ENCODE data around the gene NIT2.
A peak's percentile ranks its signal among the peaks of the same experiment; 100 is the strongest.

NIT2 gene

GRCh38 chr3:100395679-100396431, 61.3 kb downstream of the NIT2 start:
- DNase-seq (ENCODE audit: low read depth, low spot score): no peak

- no peak for DNase-seq (ENCODE audit: low read depth, low spot score)
Measured at GRCh38 chr3:100396967-100397366, 62.4 kb downstream of the NIT2 start.

GRCh38 chr3:100399341-100400071, 64.9 kb downstream of the NIT2 start:
- DNase-seq (ENCODE audit: low read depth, low spot score): no peak

- no peak for DNase-seq (ENCODE audit: low read depth, low spot score)
Measured at GRCh38 chr3:100400419-100400779, 65.8 kb downstream of the NIT2 start.

GRCh38 chr3:100400780-100401673, 66.5 kb downstream of the NIT2 start, which contains the start of the genes LNP1 and TOMM70:
TSS of gene LNP1 (plus strand) at chr3:100401539. CDS start at chr3:100429730, 28,191 bp downstream.
TSS of gene TOMM70 (minus strand) at chr3:100401089. CDS start at chr3:100400949, 140 bp downstream.
- DNase-seq (ENCODE audit: low read depth, low spot score): peak; percentile 90

- no peak for DNase-seq (ENCODE audit: low read depth, low spot score)
Measured at GRCh38 chr3:100401674-100402041, 67.1 kb downstream of the NIT2 start.

- DNase-seq (ENCODE audit: low read depth, low spot score): no peak
Measured at GRCh38 chr3:100402256-100402655, 67.7 kb downstream of the NIT2 start.

- DNase-seq (ENCODE audit: low read depth, low spot score): no peak
Measured at GRCh38 chr3:100402891-100403290, 68.3 kb downstream of the NIT2 start.

GRCh38 chr3:100403362-100404249, 69.0 kb downstream of the NIT2 start:
- DNase-seq (ENCODE audit: low read depth, low spot score): no peak

- DNase-seq (ENCODE audit: low read depth, low spot score): no peak
Measured at GRCh38 chr3:100404250-100404548, 69.6 kb downstream of the NIT2 start.

GRCh38 chr3:100407164-100407563, 72.6 kb downstream of the NIT2 start:
- DNase-seq (ENCODE audit: low read depth, low spot score): no peak

GRCh38 chr3:100407977-100408532, 73.5 kb downstream of the NIT2 start:
- DNase-seq (ENCODE audit: low read depth, low spot score): no peak

All from iPS DF 19.7 (cell line).